ENCODE results near the gene CYP1A2. TPM values are rescaled to one million over a fixed set of nuclear protein-coding genes. Genes with fewer than 3 reads are reported as not detected.

CYP1A2 gene
- total RNA-seq, 4 donors from 2014 or later, result not detected

DNA sequence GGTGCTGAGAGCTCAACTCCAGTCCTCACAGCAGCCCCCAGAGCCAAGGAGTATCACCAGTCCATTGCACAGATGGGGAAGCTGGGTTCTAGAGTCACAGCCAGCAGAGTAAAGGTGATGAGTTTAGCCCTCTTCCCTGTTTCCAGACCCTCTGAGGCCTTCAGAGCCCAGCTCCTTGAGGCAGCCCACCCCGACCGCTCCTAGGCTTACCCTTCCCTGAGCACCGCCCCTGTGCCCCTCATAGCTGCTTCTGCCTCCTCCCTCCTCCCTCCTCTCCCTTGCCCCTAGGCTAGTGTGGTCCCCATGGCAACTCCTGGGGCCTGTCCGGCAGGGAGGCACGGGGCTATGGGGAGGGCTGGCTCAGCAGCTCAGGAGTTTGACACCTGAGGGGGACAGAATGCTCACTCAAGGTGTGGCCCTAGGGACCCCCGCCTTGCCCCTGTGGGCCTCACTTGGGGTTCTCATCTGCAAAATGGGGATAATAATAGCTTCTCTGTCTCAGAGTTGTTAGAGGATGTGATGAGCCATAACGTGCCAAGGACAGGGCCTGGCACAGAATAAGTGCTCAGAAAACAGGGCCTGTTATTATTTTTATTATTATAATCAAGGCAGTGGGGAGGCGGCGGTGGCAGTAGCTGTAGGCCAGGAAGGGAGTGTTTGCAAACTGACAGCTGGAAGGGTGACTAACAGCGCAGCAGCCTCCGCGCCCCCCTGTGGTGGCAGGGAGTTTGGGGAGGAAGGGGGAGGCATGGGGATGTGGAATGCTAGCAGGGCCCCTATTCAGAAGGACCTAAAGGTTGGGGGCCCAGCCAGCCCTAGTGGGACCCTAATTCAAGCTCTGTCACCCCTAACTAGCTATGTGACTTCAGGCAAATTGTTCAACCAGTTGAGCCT is 44.7 kb downstream of the CYP1A2 start:
- peaks cover 3% of the 10 kb centered on the region for H3K36me3 ChIP-seq
- H3K4me3 ChIP-seq, result no peak overlapping the region
- H3K27me3 ChIP-seq, result no peaks in the 10 kb centered on the region
- no peak for DNase-seq (ENCODE audit: low spot score in 2 of 2)
- H3K27ac ChIP-seq, result no peak overlapping the region
- WGBS, result 47% methylated on average over 7 of the region's 12 CpGs
- TF ChIP-seq EP300 (IDR thresholded peaks at IDR 0.05), result no peak
- TF ChIP-seq, protein P1, sequence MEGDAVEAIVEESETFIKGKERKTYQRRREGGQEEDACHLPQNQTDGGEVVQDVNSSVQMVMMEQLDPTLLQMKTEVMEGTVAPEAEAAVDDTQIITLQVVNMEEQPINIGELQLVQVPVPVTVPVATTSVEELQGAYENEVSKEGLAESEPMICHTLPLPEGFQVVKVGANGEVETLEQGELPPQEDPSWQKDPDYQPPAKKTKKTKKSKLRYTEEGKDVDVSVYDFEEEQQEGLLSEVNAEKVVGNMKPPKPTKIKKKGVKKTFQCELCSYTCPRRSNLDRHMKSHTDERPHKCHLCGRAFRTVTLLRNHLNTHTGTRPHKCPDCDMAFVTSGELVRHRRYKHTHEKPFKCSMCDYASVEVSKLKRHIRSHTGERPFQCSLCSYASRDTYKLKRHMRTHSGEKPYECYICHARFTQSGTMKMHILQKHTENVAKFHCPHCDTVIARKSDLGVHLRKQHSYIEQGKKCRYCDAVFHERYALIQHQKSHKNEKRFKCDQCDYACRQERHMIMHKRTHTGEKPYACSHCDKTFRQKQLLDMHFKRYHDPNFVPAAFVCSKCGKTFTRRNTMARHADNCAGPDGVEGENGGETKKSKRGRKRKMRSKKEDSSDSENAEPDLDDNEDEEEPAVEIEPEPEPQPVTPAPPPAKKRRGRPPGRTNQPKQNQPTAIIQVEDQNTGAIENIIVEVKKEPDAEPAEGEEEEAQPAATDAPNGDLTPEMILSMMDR (IDR thresholded peaks at IDR 0.05), result peak; percentile 8 to 10
- H3K9me3 ChIP-seq, result no peaks in the 10 kb centered on the region
- peaks cover 59% of the 10 kb centered on the region for H3K4me1 ChIP-seq

DNA sequence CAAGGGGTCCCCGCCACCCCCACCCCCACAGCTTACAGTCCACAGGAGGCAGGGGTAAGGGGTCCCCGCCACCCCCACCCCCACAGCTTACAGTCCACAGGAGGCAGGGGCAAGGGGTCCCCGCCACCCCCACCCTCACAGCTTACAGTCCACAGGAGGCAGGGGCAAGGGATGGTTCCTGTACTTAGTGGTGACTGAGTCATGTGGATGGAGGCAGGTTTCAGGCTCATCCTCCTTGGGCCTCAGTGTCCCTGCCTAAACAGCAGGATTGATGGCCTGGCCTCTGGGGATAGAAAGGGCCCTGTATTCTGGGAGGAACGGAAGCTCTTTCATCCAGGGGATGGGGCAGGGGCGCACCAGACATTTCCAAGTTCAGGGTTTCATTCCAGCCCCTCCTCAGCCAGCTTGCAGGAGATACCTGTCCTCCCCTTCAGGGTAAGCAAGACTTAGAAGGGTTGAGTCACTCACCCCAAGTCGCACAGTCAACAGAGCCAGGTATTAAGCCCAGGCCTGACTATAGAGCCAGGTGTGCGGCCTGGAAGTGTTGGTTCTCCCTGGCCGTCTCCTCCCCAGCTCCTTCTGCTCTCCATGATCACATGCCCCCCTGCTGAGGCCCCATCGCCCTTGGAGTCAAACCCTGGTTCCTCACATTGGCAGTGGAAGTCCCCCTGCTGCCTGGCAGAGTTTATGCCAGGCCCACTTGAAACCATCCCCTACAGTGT is 45.8 kb downstream of the CYP1A2 start:
- Histone ChIP-seq H3K27ac (no peak overlapping the region), H3K4me3 (no peak overlapping the region), H3K4me1 (peaks cover 59% of the 10 kb centered on the region), H3K9me3 (no peaks in the 10 kb centered on the region), H3K36me3 (peaks cover 12% of the 10 kb centered on the region), H3K27me3 (no peaks in the 10 kb centered on the region)
- no peak for DNase-seq (ENCODE audit: low spot score in 2 of 2)
- WGBS, result no CpG with 5 or more reads among the region's 9 CpGs
- TF ChIP-seq, protein P1 (IDR thresholded peaks at IDR 0.05), result no peak

DNA sequence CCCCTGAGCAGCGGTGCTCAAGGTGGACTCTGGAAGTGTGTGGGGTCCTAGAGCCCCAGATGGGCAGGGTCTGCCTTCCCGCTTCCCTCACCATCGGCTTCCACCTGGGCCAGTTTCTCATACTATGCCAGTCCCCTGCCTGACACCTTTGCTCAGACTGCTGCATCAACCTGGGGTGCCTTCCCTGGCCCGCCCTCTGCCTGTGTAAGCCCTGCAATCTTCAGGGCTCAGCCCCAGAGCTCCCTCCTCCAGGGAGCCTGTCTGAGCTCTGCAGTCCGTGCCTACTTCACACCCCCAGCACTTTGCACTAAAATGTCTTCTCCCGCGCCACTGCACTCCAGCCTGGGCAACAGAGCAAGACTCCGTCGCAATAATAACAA is 46.3 kb downstream of the CYP1A2 start:
- H3K36me3 ChIP-seq, result peaks cover 17% of the 10 kb centered on the region
- no peaks in the 10 kb centered on the region for H3K9me3 ChIP-seq
- H3K27me3 ChIP-seq, result no peaks in the 10 kb centered on the region
- TF ChIP-seq, protein P1 (IDR thresholded peaks at IDR 0.05), result no peak
- TF ChIP-seq POLR2A (IDR thresholded peaks at IDR 0.05) (no peak), POLR2AphosphoS5 (IDR thresholded peaks at IDR 0.05) (no peak), EP300 (IDR thresholded peaks at IDR 0.05) (no peak)
- H3K27ac ChIP-seq, result no peak overlapping the region
- H3K4me1 ChIP-seq, result peaks cover 59% of the 10 kb centered on the region
- WGBS, result 94% methylated on average over 8 of the region's 9 CpGs
- H3K4me3 ChIP-seq, result no peak overlapping the region
- DNase-seq (ENCODE audit: low spot score in 2 of 2), result no peak

DNA sequence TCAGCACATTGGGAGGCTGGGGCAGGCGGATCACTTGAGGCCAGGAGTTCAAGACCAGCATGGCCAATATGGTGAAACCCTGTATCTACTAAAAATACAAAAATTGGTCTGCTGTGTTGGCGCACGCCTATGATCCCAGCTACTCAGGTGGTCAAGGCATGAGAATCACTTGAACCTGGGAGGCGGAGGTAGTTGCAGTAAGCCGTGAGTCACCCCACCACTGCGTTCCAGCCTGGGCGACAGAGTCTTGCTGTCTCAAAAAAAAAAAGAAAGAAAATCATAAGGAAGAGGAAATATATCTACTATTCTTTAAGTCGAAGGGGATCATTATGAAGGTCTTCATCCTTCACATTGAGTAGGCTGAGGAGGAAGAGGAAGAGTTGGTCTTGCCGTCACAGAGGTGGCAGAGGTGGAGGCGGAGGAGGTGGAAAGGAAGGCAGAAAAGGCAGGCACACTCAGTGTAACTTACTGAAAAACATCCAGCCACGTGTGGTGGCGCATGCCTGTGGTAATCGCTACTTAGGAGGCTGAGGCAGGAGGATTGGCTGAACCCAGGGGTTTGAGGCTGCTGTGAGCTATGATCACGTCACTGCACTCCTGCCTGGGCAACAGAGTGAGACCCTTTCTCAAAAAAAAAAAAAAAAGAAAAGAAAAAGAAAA is 47.5 kb downstream of the CYP1A2 start:
- Histone ChIP-seq H3K27me3 (no peaks in the 10 kb centered on the region), H3K36me3 (peaks cover 27% of the 10 kb centered on the region), H3K9me3 (no peaks in the 10 kb centered on the region), H3K4me1 (peaks cover 53% of the 10 kb centered on the region), H3K4me3 (no peak overlapping the region), H3K27ac (no peak overlapping the region)
- 85% methylated on average over 14 of the region's 14 CpGs for WGBS
- DNase-seq (ENCODE audit: low spot score in 2 of 2), result no peak
- TF ChIP-seq, protein P1 (IDR thresholded peaks at IDR 0.05), result no peak
- no peak for TF ChIP-seq POLR2A (IDR thresholded peaks at IDR 0.05)
- TF ChIP-seq EP300 (IDR thresholded peaks at IDR 0.05), result no peak
- TF ChIP-seq POLR2AphosphoS5 (IDR thresholded peaks at IDR 0.05), result no peak
